GM18517 (cell line): Measurements from ENCODE around the gene WNT6.
A peak's percentile ranks its signal among the peaks of the same experiment; 100 is the strongest.

Source experiments
- ATAC-seq: cut with Tn5 transposase; IDR thresholded peaks from one replicate; pipeline ENCODE4 v1.9.1; 2021; ENCODE audit warnings: mild to moderate bottlenecking, moderate library complexity; ENCODE audit not compliant: unreplicated experiment

Gene WNT6

GRCh38 chr2:218876562-218877219, 17.1 kb downstream of the WNT6 start:
- no peak for ATAC-seq

GRCh38 chr2:218877331-218877730, 17.7 kb downstream of the WNT6 start:
- no peak for ATAC-seq

GRCh38 chr2:218877891-218878290, 18.3 kb downstream of the WNT6 start:
- ATAC-seq, result no peak

GRCh38 chr2:218878486-218878885, 18.9 kb downstream of the WNT6 start:
- ATAC-seq, result no peak

GRCh38 chr2:218878926-218879761, 19.5 kb downstream of the WNT6 start:
- ATAC-seq, result no peak

GRCh38 chr2:218879776-218880101, 20.1 kb downstream of the WNT6 start:
- ATAC-seq, result no peak

GRCh38 chr2:218880102-218880858, 20.7 kb downstream of the WNT6 start, which contains the start of gene WNT10A:
Gene WNT10A (plus strand): TSS chr2:218880852. CDS start chr2:218880996, 144 bp downstream.
- ATAC-seq, result peak; percentile 72

GRCh38 chr2:218880859-218881594, 21.4 kb downstream of the WNT6 start:
- no peak for ATAC-seq

GRCh38 chr2:218881744-218882460, 22.3 kb downstream of the WNT6 start:
- no peak for ATAC-seq

- no peak for ATAC-seq
These were observed 22.8 kb downstream of the WNT6 start for GRCh38 chr2:218882461-218882816.

- no peak for ATAC-seq
These were observed 23.3 kb downstream of the WNT6 start for GRCh38 chr2:218882866-218883366.

GRCh38 chr2:218883491-218884490, 24.2 kb downstream of the WNT6 start:
- no peak for ATAC-seq

- no peak for ATAC-seq
These were observed 24.9 kb downstream of the WNT6 start for GRCh38 chr2:218884519-218884918.

GRCh38 chr2:218885981-218886947, 26.7 kb downstream of the WNT6 start:
- peak; percentile 66 for ATAC-seq

- ATAC-seq, result no peak
These were observed 27.5 kb downstream of the WNT6 start for GRCh38 chr2:218887079-218887478.

GRCh38 chr2:218888341-218888740, 28.7 kb downstream of the WNT6 start:
- ATAC-seq, result no peak

GRCh38 chr2:218889937-218890336, 30.3 kb downstream of the WNT6 start:
- ATAC-seq, result no peak

GRCh38 chr2:218890369-218890768, 30.8 kb downstream of the WNT6 start:
- ATAC-seq, result no peak
